GM12801 (cell line): ENCODE measurements around the gene PAQR7.

Source experiments
- CTCF ChIP-seq: IDR thresholded peaks from one replicate; pipeline ENCODE4 v1.5.1; 2011; ENCODE audit warnings: control low read depth; ENCODE audit not compliant: insufficient read length; ENCODE audit errors: extremely low read depth

The PAQR7 gene

GRCh38 chr1:25834894-25835293 lies 40.6 kb downstream of the PAQR7 start:
- TF ChIP-seq CTCF: no peak

GRCh38 chr1:25833158-25833557 lies 42.4 kb downstream of the PAQR7 start:
- TF ChIP-seq CTCF: no peak

GRCh38 chr1:25832336-25833037 lies 43.0 kb downstream of the PAQR7 start:
- TF ChIP-seq CTCF: no peak

- no peak for TF ChIP-seq CTCF
Measured at GRCh38 chr1:25831569-25832196, 43.8 kb downstream of the PAQR7 start.

GRCh38 chr1:25829046-25829445 lies 46.5 kb downstream of the PAQR7 start:
- TF ChIP-seq CTCF: no peak

GRCh38 chr1:25828491-25828890 lies 47.0 kb downstream of the PAQR7 start:
- no peak for TF ChIP-seq CTCF

GRCh38 chr1:25826571-25826970 lies 48.9 kb downstream of the PAQR7 start:
- no peak for TF ChIP-seq CTCF
